ENCODE measurements around the gene LHPP.

GRCh38 chr10:124601016-124601415, 139.4 kb downstream of the LHPP start:
- TF ChIP-seq CTCF (IDR thresholded peaks at IDR 0.05; ENCODE audit: low read depth, low read length, poor library complexity, severe bottlenecking) (no peak), EZH2phosphoT487 (IDR thresholded peaks at IDR 0.05; ENCODE audit: borderline replicate concordance, low read length) (no peak)
